IMR-90 (cell line): ENCODE results near the gene MPST. TPM values are rescaled to one million over a fixed set of nuclear protein-coding genes. Genes with fewer than 3 reads are reported as not detected.

ENCODE experiments used
- ATAC-seq: fragments of 200-7000 bp; cut with Tn5 transposase; 2 replicates; pipeline ENCODE4 v1.9.1; 2020; ENCODE audit warnings: low read depth, mild to moderate bottlenecking, moderate library complexity
- BruUV-seq: library from RNA; stranded (reverse); fragments of 400-500 nt; replicated peaks from 2 replicates; lab custom pipeline; 2021; lab: Mats Ljungman, UMichigan
- CTCF ChIA-PET: fragments of 300-600 bp; formaldehyde crosslinking; extraction: SDS; loops from one replicate; lab custom pipeline; 2021; ENCODE audit warnings: antibody characterized with exemption; lab: Yijun Ruan, JAX
- POLR2A ChIA-PET: fragments of 300-600 bp; sonication (Branson Sonifier 250); formaldehyde crosslinking; loops from one replicate; lab custom pipeline; 2022; ENCODE audit warnings: antibody characterized with exemption; ENCODE audit not compliant: unreplicated experiment; lab: Charles Lee
- DNase-seq: peaks from one replicate; pipeline ENCODE4 v3.0.0; 2013
- H2AFZ ChIP-seq: replicated peaks from 2 replicates; pipeline ENCODE3; 2013; ENCODE audit warnings: low read length, mild to moderate bottlenecking; ENCODE audit not compliant: poor library complexity
- H2AK5ac ChIP-seq: 2 replicates; pipeline ENCODE4 v1.6.1; 2013; ENCODE audit warnings: low read depth, low read length, inconsistent platforms
- H2AK9ac ChIP-seq: replicated peaks from 2 replicates; pipeline ENCODE3; 2013; ENCODE audit warnings: mild to moderate bottlenecking, low read depth, low read length, moderate library complexity; ENCODE audit not compliant: poor library complexity
- H2BK120ac ChIP-seq: 2 replicates; pipeline ENCODE4 v1.6.1; 2013; ENCODE audit warnings: low read depth, low read length, inconsistent platforms
- H2BK15ac ChIP-seq: 3 replicates; pipeline ENCODE4 v1.6.1; 2013; ENCODE audit warnings: low read depth, low read length, inconsistent platforms
- H2BK20ac ChIP-seq: 2 replicates; pipeline ENCODE4 v1.6.1; 2013; ENCODE audit warnings: low read depth, mild to moderate bottlenecking, inconsistent platforms, low read length, moderate library complexity
- H2BK5ac ChIP-seq: 2 replicates; pipeline ENCODE4 v1.6.1; 2013; ENCODE audit warnings: mild to moderate bottlenecking, low read depth, low read length, inconsistent platforms; ENCODE audit not compliant: poor library complexity, severe bottlenecking
- H3K14ac ChIP-seq: replicated peaks from 2 replicates; pipeline ENCODE4 v1.6.1; 2013; ENCODE audit warnings: low read depth, low read length, inconsistent platforms
- H3K18ac ChIP-seq: 2 replicates; pipeline ENCODE4 v1.6.1; 2013; ENCODE audit warnings: low read depth, low read length, control low read depth
- H3K23ac ChIP-seq: 2 replicates; pipeline ENCODE4 v1.6.1; 2013; ENCODE audit warnings: low read depth, low read length, inconsistent platforms
- H3K27ac ChIP-seq: 2 replicates; pipeline ENCODE4 v1.5.1; 2013; ENCODE audit warnings: mild to moderate bottlenecking, control low read depth, low read length; ENCODE audit not compliant: insufficient read depth
- H3K27me3 ChIP-seq: 2 replicates; pipeline ENCODE4 v1.6.1; 2013; ENCODE audit warnings: low read length; ENCODE audit not compliant: control insufficient read depth, insufficient read depth
- H3K36me3 ChIP-seq: 2 replicates; pipeline ENCODE4 v1.6.1; 2013; ENCODE audit warnings: low read length, mixed read lengths; ENCODE audit not compliant: control insufficient read depth, insufficient read depth
- H3K4ac ChIP-seq: 2 replicates; pipeline ENCODE4 v1.6.1; 2013; ENCODE audit warnings: low read depth, low read length, inconsistent platforms
- H3K4me1 ChIP-seq: 2 replicates; pipeline ENCODE4 v1.6.1; 2013; ENCODE audit warnings: low read length, mixed read lengths; ENCODE audit not compliant: control insufficient read depth, insufficient read depth
- H3K4me2 ChIP-seq: 2 replicates; pipeline ENCODE4 v1.6.1; 2013; ENCODE audit warnings: low read depth, mild to moderate bottlenecking, control low read depth, low read length, moderate library complexity
- H3K4me3 ChIP-seq: 2 replicates; pipeline ENCODE4 v1.5.1; 2013; ENCODE audit warnings: low read depth, mild to moderate bottlenecking, control low read depth, low read length, moderate library complexity; ENCODE audit not compliant: insufficient read depth
- H3K56ac ChIP-seq: 2 replicates; pipeline ENCODE4 v1.6.1; 2013; ENCODE audit warnings: low read length, inconsistent platforms; ENCODE audit not compliant: insufficient read depth; ENCODE audit errors: extremely low read depth
- H3K79me1 ChIP-seq, 2 experiments: 2 replicates each; pipeline ENCODE4 v1.6.1; 2013; ENCODE audit warnings: low read length in 2 of 2, inconsistent platforms in 1 of 2, low read depth in 1 of 2
- H3K9ac ChIP-seq: 2 replicates; pipeline ENCODE4 v1.6.1; 2013; ENCODE audit warnings: low read depth, low read length, control low read depth
- H3K9me1 ChIP-seq: 2 replicates; pipeline ENCODE4 v1.6.1; 2013; ENCODE audit warnings: low read length, inconsistent platforms; ENCODE audit not compliant: insufficient read depth
- H3K9me3 ChIP-seq: 2 replicates; pipeline ENCODE4 v1.6.1; 2013; ENCODE audit warnings: low read length; ENCODE audit not compliant: control insufficient read depth, insufficient read depth
- H4K20me1 ChIP-seq: 2 replicates; pipeline ENCODE4 v1.6.1; 2013; ENCODE audit warnings: low read length, inconsistent platforms; ENCODE audit not compliant: insufficient read depth
- H4K5ac ChIP-seq: 2 replicates; pipeline ENCODE4 v1.6.1; 2013; ENCODE audit warnings: mild to moderate bottlenecking, low read depth, low read length, control low read depth
- H4K8ac ChIP-seq, 2 experiments: 2 replicates each; pipeline ENCODE4 v1.6.1; 2013; ENCODE audit warnings: low read depth in 2 of 2, low read length in 2 of 2, control low read depth in 1 of 2, inconsistent platforms in 1 of 2
- H4K91ac ChIP-seq: 2 replicates; pipeline ENCODE4 v1.6.1; 2013; ENCODE audit warnings: low read depth, low read length, inconsistent platforms; ENCODE audit not compliant: insufficient read depth
- BHLHE40 ChIP-seq: fragments of 150-350 bp; IDR thresholded peaks from 2 replicates; pipeline ENCODE4 v1.6.1; 2016; ENCODE audit warnings: mild to moderate bottlenecking, low read depth, low read length
- CEBPB ChIP-seq: IDR thresholded peaks from 2 replicates; pipeline ENCODE4 v1.6.1; 2012; ENCODE audit warnings: low read depth, low read length, improper control_type of control experiment
- CTCF ChIP-seq: conservative IDR thresholded peaks from 2 replicates; pipeline ENCODE4 v1.5.1; 2012; ENCODE audit warnings: mild to moderate bottlenecking, low read depth, low read length, improper control_type of control experiment
- FOS ChIP-seq: fragments of 150-350 bp; IDR thresholded peaks from 2 replicates; pipeline ENCODE4 v1.6.1; 2016; ENCODE audit warnings: low read depth, low read length
- MAFK ChIP-seq: IDR thresholded peaks from 2 replicates; pipeline ENCODE4 v1.6.1; 2012; ENCODE audit warnings: low read depth, low read length, improper control_type of control experiment
- MAZ ChIP-seq: IDR thresholded peaks from 2 replicates; pipeline ENCODE4 v1.6.1; 2012; ENCODE audit warnings: low read depth, mild to moderate bottlenecking, low read length, improper control_type of control experiment, moderate library complexity, borderline replicate concordance
- MXI1 ChIP-seq: IDR thresholded peaks from 2 replicates; pipeline ENCODE4 v1.6.1; 2012; ENCODE audit warnings: low read depth, mild to moderate bottlenecking, low read length, moderate library complexity, borderline replicate concordance
- POLR2A ChIP-seq: IDR thresholded peaks from 2 replicates; pipeline ENCODE4 v1.6.1; 2012; ENCODE audit warnings: mild to moderate bottlenecking, low read depth, low read length
- RAD21 ChIP-seq: IDR thresholded peaks from 2 replicates; pipeline ENCODE4 v1.6.1; 2012; ENCODE audit warnings: low read length, improper control_type of control experiment
- RCOR1 ChIP-seq: IDR thresholded peaks from 2 replicates; pipeline ENCODE4 v1.6.1; 2012; ENCODE audit warnings: mild to moderate bottlenecking, low read length, improper control_type of control experiment; ENCODE audit not compliant: insufficient replicate concordance
- RFX5 ChIP-seq: IDR thresholded peaks from 2 replicates; pipeline ENCODE4 v1.8.0; 2012; ENCODE audit warnings: low read depth, mild to moderate bottlenecking, low read length, moderate library complexity
- SMC3 ChIP-seq: fragments of 150-350 bp; IDR thresholded peaks from 2 replicates; pipeline ENCODE4 v1.6.1; 2016; ENCODE audit warnings: low read depth, mild to moderate bottlenecking, antibody characterized with exemption, low read length, moderate library complexity
- USF2 ChIP-seq: fragments of 150-350 bp; IDR thresholded peaks from 2 replicates; pipeline ENCODE4 v1.6.1; 2017; ENCODE audit warnings: mild to moderate bottlenecking, antibody characterized with exemption, low read length, low read depth
- WGBS, 2 experiments: methylation state at CpG; one replicate each; pipeline versions ENCODE4 v1.1.5 to v1.1.7; 2013; ENCODE audit warnings: missing lambda C conversion rate in 2 of 2; ENCODE audit not compliant: insufficient read length in 1 of 2; ENCODE audit errors: extremely low coverage in 2 of 2; 5-methylcytosine and 5-hydroxymethylcytosine counted together
- dilution Hi-C: fragments of 300-500 bp; cut with HindIII; formaldehyde crosslinking; loops from one replicate; pipeline ENCODE4 v1.14.3; 2018; ENCODE audit warnings: low sequenced_read_pairs; ENCODE audit not compliant: unreplicated experiment
- in situ Hi-C: fragments of 300-500 bp; cut with MboI; formaldehyde crosslinking; loops from 3 replicates; pipeline ENCODE4 v1.14.3; 2019; ENCODE audit warnings: low sequenced_read_pairs, inconsistent platforms, mixed read lengths
- intact Hi-C: fragments of 100-400 bp; cut with micrococcal nuclease; formaldehyde crosslinking; loops from 2 replicates; pipeline ENCODE4 v1.10.0; 2022
- polyA plus RNA-seq, 3 experiments: library from polyadenylated mRNA; depleted of rRNA; stranded (reverse); fragments of >200 nt; gene quantifications; 2 replicates each; pipeline ENCODE4 v1.2.3, GENCODE V29; 2012; ENCODE audit warnings: low replicate concordance in 1 of 3
- total RNA-seq: library from RNA; depleted of rRNA; stranded (reverse); fragments of >200 nt; gene quantifications from 2 replicates; pipeline ENCODE4 v1.2.3, GENCODE V29; 2012
- TF ChIP-seq, protein P1 (sequence below): fragments of 150-350 bp; IDR thresholded peaks from 2 replicates; pipeline ENCODE4 v1.6.1; 2016; ENCODE audit warnings: low read depth, mild to moderate bottlenecking, low read length, moderate library complexity, borderline replicate concordance

The MPST gene
- total and polyA plus RNA-seq, 2 of the 4 experiments (the other 2 are of a cell fraction): 19.2 to 43.0 TPM

DNA sequence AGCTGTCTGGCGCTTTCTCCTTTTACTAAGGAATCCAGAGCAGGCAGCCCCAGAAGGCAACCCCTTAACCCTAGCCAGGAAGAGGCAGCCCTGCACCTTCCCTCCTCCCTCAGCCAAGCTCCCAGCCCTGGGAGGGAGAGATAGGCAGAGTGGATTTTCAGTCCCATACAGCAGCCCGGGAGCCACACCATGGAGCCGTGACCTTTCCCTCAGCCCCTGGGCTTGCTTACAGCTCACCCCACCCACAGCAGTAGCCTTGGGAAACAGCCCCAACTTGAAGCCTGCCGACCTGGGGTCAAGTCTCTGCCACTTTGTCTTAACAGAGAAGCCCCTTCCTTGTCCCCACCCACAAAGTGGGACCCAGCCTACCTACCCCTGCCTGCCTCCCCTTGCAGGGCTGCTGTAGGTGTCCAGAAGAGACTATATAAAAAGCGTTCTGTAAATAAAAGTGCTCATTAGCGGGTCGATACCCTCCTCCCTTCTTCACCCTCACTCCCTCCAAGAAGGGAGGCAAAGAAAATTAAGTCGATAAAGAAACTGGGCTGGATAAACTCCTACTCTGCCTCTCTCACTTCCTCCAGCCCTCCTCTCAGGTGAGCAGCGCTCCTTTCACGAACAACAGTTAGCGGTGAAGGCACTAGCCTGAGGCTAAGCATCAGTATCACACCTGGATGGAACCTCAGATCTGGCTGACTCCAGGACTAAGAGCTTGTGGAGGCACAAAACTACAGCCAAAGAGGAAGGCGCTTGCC lies 4.5 kb upstream of the MPST start (continued):
- TF ChIP-seq FOS: no peak

DNA sequence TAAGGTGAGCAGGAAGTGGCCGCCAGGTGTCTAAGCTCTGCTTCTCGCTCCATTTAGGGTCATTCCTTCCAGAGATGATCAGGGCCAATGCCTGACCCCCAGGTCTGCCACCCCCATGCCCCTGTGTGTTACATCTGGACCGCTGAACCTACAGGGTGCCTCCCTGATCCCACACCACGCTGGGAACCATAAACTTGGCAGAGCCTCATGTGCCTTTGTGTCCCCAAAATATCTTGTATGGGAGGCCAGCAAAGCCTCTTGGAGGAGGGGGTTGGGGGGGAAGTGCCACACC lies 4.0 kb upstream of the MPST start:
- no peak overlapping the region for H2BK120ac ChIP-seq
- H3K9me1 ChIP-seq: peaks cover 2% of the 10 kb centered on the region; the same call in 1 of the 2 replicates
- peaks cover 7% of the 10 kb centered on the region for H3K4me1 ChIP-seq
- no peak overlapping the region for H2BK20ac ChIP-seq
- H3K9ac ChIP-seq: no peak overlapping the region
- no peak overlapping the region for H3K14ac ChIP-seq
- no peak overlapping the region for H2BK15ac ChIP-seq
- H4K8ac ChIP-seq: no peak overlapping the region
- H3K18ac ChIP-seq: no peak overlapping the region
- H3K4me3 ChIP-seq: no peak overlapping the region
- POLR2A ChIA-PET: no interaction called here
- no peak for TF ChIP-seq FOS
- TF ChIP-seq RAD21: no peak
- no peak for TF ChIP-seq RCOR1
- no peak for TF ChIP-seq MAZ
- no peak for TF ChIP-seq SMC3
- TF ChIP-seq MAFK: no peak
- no peak for TF ChIP-seq MXI1
- no peak for TF ChIP-seq CTCF
- no peak for TF ChIP-seq USF2
- TF ChIP-seq BHLHE40: no peak
- TF ChIP-seq CEBPB: no peak
- no peak for TF ChIP-seq RFX5
- TF ChIP-seq, protein P1, sequence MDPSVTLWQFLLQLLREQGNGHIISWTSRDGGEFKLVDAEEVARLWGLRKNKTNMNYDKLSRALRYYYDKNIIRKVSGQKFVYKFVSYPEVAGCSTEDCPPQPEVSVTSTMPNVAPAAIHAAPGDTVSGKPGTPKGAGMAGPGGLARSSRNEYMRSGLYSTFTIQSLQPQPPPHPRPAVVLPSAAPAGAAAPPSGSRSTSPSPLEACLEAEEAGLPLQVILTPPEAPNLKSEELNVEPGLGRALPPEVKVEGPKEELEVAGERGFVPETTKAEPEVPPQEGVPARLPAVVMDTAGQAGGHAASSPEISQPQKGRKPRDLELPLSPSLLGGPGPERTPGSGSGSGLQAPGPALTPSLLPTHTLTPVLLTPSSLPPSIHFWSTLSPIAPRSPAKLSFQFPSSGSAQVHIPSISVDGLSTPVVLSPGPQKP: no peak
- TF ChIP-seq POLR2A: no peak
- no peak overlapping the region for H3K27ac ChIP-seq
- in situ Hi-C loops: no loop called here
- peaks cover 23% of the 10 kb centered on the region for H4K20me1 ChIP-seq
- no peaks in the 10 kb centered on the region for H3K27me3 ChIP-seq
- dilution Hi-C loops: no loop called here
- CTCF ChIA-PET: no interaction called here
- no peak overlapping the region for H2BK5ac ChIP-seq
- ATAC-seq (no peak), DNase-seq (no peak)
- no peak overlapping the region for H3K4me2 ChIP-seq
- no TSS peak for BruUV-seq
- no peak overlapping the region for H4K91ac ChIP-seq
- H3K79me1 ChIP-seq: peaks cover 14 to 34% of the 10 kb centered on the region in 2 experiments
- no peaks in the 10 kb centered on the region for H3K9me3 ChIP-seq
- intact Hi-C loops: no loop called here
- H3K36me3 ChIP-seq: peaks cover 12% of the 10 kb centered on the region
- H3K56ac ChIP-seq: no peak overlapping the region
- no peak overlapping the region for H2AK9ac ChIP-seq
- 100% methylated on average over 1 of the region's 4 CpGs; no CpG with 5 or more reads in 1 of the 2 experiments for WGBS, 2 experiments
- no peak overlapping the region for H3K23ac ChIP-seq
- no peak overlapping the region for H2AFZ ChIP-seq
- no peak overlapping the region for H3K4ac ChIP-seq
- H2AK5ac ChIP-seq: no peak overlapping the region
- H4K5ac ChIP-seq: no peak overlapping the region
